Endodermal cell (in vitro differentiated cells): ENCODE results near the gene CORO2A. TPM values are rescaled to one million over a fixed set of nuclear protein-coding genes. Genes with fewer than 3 reads are reported as not detected.

Experiments used
- DNase-seq: peaks from one replicate; pipeline ENCODE4 v3.0.0-alpha.2; 2017
- H3K27ac ChIP-seq: 2 replicates; pipeline ENCODE4 v1.5.1; 2013; ENCODE audit warnings: mild to moderate bottlenecking, low read depth, low read length, moderate library complexity
- H3K27me3 ChIP-seq: 2 replicates; pipeline ENCODE4 v1.6.1; 2013; ENCODE audit warnings: mild to moderate bottlenecking, low read length, moderate library complexity; ENCODE audit not compliant: insufficient read depth, control insufficient read depth, poor library complexity, severe bottlenecking
- H3K36me3 ChIP-seq: 2 replicates; pipeline ENCODE4 v1.7.0; 2013; ENCODE audit warnings: mild to moderate bottlenecking, low read length, moderate library complexity; ENCODE audit not compliant: control insufficient read depth, insufficient read depth
- H3K4me1 ChIP-seq: one replicate; pipeline ENCODE4 v1.7.0; 2013; ENCODE audit warnings: low read length; ENCODE audit not compliant: control insufficient read depth, insufficient read depth
- H3K4me3 ChIP-seq: 2 replicates; pipeline ENCODE4 v1.5.1; 2013; ENCODE audit warnings: mild to moderate bottlenecking, low read length, moderate library complexity
- H3K9ac ChIP-seq: 2 replicates; pipeline ENCODE4 v1.6.1; 2013; ENCODE audit warnings: mild to moderate bottlenecking, low read length, moderate library complexity; ENCODE audit not compliant: poor library complexity, severe bottlenecking; ENCODE audit errors: extremely low read depth
- H3K9me3 ChIP-seq: 2 replicates; pipeline ENCODE4 v1.6.1; 2013; ENCODE audit warnings: mild to moderate bottlenecking, low read length, moderate library complexity; ENCODE audit not compliant: control insufficient read depth
- H3K27ac Mint-ChIP-seq: 2 replicates; pipeline ENCODE4 v1.8.0; 2020; ENCODE audit warnings: mixed read lengths
- H3K27me3 Mint-ChIP-seq: 2 replicates; pipeline ENCODE4 v1.8.0; 2021; ENCODE audit warnings: mild to moderate bottlenecking, mixed read lengths; ENCODE audit not compliant: insufficient read depth
- H3K36me3 Mint-ChIP-seq: 2 replicates; pipeline ENCODE4 v1.8.0; 2020; ENCODE audit warnings: low read depth, mixed read lengths
- H3K4me1 Mint-ChIP-seq: 2 replicates; pipeline ENCODE4 v1.8.0; 2020; ENCODE audit warnings: mixed read lengths
- H3K4me3 Mint-ChIP-seq: 2 replicates; pipeline ENCODE4 v1.8.0; 2020; ENCODE audit warnings: mild to moderate bottlenecking, moderate library complexity, mixed read lengths
- H3K9me3 Mint-ChIP-seq: 2 replicates; pipeline ENCODE4 v1.8.0; 2020; ENCODE audit warnings: mild to moderate bottlenecking, mixed read lengths
- WGBS, 2 experiments: methylation state at CpG; one replicate each; pipeline versions ENCODE4 v1.1.5 to v1.1.7; 2013; ENCODE audit warnings: missing lambda C conversion rate in 2 of 2, mixed read lengths in 1 of 2; ENCODE audit not compliant: insufficient coverage in 1 of 2, insufficient read length in 1 of 2; 5-methylcytosine and 5-hydroxymethylcytosine counted together
- total RNA-seq, 2 donors: library from RNA; stranded (reverse); fragmentation: NEBNext Ultra II Directional in 1 of 2; extraction: Animal tissue kit (Norgen Biotek cat#: 25700) in 1 of 2; gene quantifications; 2 replicates in 1 of 2; 3 replicates in 1 of 2; pipeline ENCODE4 v1.2.1, GENCODE V29; 2021
- TF ChIP-seq, protein P1 (sequence below): fragments of 200-600 bp; sonication (generic); conservative IDR thresholded peaks from 2 replicates; pipeline ENCODE4 v1.5.0; 2021; ENCODE audit warnings: antibody characterized with exemption, mild to moderate bottlenecking

CORO2A gene
- total RNA-seq, 2 donors from 2014 or later, result 21.0 to 22.8 TPM

DNA sequence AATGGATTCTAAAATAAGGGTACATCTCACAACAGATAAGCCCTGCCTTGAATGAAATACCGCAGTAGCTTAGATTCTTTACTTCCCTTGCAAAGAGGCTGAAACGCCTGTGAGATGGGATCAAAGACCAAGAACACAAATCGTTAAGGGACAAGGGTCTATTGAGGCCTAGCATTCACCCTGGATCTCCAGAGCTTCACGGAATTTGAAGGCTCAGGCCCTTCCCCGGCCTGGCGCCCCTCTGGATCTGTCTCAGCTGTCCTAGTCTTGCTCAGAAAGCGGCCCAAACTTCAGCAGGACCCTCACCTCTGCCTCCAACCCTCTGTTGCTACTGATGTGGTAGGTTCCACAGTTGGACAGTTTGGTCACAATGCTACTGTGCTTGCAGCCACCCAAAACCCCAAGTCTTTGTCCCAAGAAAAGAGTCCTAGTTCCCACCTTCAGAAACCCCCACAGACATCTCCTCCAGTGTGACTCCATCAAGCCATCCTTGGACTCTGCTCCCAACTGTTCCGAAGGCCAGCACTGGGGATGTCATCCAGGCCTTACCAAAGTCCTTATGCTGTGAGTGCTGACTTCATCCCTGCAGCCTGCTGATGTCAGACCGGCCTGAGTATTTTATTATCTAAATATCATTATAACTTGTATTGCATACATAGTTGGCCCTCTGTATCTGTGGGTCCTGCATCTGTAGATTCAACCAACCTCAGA, 9.4 kb downstream of the CORO2A start:
- Mint-ChIP-seq H3K36me3 (peaks cover 3% of the 10 kb centered on the region), H3K27me3 (no peaks in the 10 kb centered on the region), H3K27ac (peak overlapping the region; percentile 40), H3K9me3 (no peaks in the 10 kb centered on the region), H3K4me3 (no peak overlapping the region), H3K4me1 (peaks cover 25% of the 10 kb centered on the region)
- 90 to 93% methylated on average over 8 of the region's 9 CpGs for WGBS, 2 experiments
- Histone ChIP-seq H3K9me3 (no peaks in the 10 kb centered on the region), H3K27me3 (no peaks in the 10 kb centered on the region), H3K36me3 (no peaks in the 10 kb centered on the region), H3K9ac (no peak overlapping the region), H3K27ac (no peak overlapping the region), H3K4me3 (no peak overlapping the region), H3K4me1 (peaks cover 12% of the 10 kb centered on the region)
- DNase-seq, result no peak
- TF ChIP-seq, protein P1, sequence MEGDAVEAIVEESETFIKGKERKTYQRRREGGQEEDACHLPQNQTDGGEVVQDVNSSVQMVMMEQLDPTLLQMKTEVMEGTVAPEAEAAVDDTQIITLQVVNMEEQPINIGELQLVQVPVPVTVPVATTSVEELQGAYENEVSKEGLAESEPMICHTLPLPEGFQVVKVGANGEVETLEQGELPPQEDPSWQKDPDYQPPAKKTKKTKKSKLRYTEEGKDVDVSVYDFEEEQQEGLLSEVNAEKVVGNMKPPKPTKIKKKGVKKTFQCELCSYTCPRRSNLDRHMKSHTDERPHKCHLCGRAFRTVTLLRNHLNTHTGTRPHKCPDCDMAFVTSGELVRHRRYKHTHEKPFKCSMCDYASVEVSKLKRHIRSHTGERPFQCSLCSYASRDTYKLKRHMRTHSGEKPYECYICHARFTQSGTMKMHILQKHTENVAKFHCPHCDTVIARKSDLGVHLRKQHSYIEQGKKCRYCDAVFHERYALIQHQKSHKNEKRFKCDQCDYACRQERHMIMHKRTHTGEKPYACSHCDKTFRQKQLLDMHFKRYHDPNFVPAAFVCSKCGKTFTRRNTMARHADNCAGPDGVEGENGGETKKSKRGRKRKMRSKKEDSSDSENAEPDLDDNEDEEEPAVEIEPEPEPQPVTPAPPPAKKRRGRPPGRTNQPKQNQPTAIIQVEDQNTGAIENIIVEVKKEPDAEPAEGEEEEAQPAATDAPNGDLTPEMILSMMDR, result no peak

DNA sequence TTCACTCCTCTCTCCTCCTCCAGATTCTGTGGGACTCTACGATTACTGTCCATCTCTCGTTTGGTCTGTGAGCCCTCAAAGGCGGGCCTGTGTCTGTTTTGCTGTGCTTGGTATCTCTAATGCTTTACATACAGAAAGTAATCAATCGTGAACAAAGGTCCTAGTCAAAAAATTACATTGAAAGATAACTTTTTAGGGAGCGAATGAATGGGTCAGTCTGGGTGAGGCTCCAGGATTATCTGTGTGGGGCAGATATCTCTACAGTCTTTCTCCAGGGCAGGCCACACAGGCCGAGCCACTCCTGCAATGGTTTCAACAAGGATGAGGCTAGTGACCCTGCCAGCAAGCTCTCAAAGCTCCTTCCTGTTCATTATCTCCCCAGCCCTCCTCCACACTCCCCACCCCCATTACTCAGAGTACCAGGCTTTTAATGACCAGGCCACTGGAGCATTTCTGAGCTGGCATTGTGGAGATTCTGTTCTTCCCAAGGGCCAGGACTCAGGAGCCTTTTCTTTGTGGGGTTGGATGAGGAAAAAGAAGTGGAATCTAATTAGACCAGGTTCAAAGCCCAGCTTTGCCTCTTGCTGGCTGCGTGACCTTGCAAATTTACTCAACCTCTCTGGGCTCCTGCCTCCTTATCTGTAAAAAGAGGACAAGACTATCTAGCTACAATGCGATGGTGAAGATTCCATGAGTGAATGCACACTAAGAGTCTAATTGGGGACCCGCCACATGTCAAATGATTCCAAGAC, 10.2 kb downstream of the CORO2A start:
- Histone ChIP-seq H3K4me3 (no peak overlapping the region), H3K27ac (no peak overlapping the region), H3K4me1 (peaks cover 9% of the 10 kb centered on the region), H3K9ac (no peak overlapping the region), H3K36me3 (no peaks in the 10 kb centered on the region), H3K9me3 (no peaks in the 10 kb centered on the region), H3K27me3 (no peaks in the 10 kb centered on the region)
- Mint-ChIP-seq H3K27me3 (no peaks in the 10 kb centered on the region), H3K9me3 (no peaks in the 10 kb centered on the region), H3K36me3 (peaks cover 3% of the 10 kb centered on the region), H3K4me1 (peaks cover 17% of the 10 kb centered on the region), H3K4me3 (no peak overlapping the region), H3K27ac (peak overlapping the region; percentile 19)
- WGBS, 2 experiments, result 92% methylated on average over 8 to 9 of the region's 9 CpGs
- TF ChIP-seq, protein P1, result no peak
- no peak for DNase-seq

DNA sequence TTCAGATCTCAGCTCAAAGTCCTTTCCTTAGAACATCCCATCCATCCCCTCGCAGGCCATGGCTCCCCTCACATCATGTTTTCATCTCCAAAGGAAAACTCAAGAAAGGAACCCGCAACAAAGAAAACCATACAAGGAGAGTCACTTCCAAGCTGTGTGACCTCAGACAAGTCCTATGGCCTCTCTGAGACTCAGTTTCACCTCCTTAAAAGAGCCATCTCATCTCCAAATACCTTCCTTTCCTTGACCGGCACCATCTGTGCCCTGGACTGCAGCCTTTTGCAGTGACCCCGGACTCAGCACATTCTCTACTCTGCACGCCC, 10.7 kb downstream of the CORO2A start:
- H3K9ac ChIP-seq, result no peak overlapping the region
- Mint-ChIP-seq H3K9me3 (no peaks in the 10 kb centered on the region), H3K36me3 (peaks cover 3% of the 10 kb centered on the region), H3K4me1 (peaks cover 22% of the 10 kb centered on the region), H3K27me3 (no peaks in the 10 kb centered on the region), H3K4me3 (no peak overlapping the region), H3K27ac (peak overlapping the region; percentile 19)
- TF ChIP-seq, protein P1, result no peak
- H3K27me3 ChIP-seq, result no peaks in the 10 kb centered on the region
- H3K4me1 ChIP-seq, result peaks cover 13% of the 10 kb centered on the region
- H3K36me3 ChIP-seq, result no peaks in the 10 kb centered on the region
- H3K27ac ChIP-seq, result no peak overlapping the region
- no peak for DNase-seq
- H3K9me3 ChIP-seq, result no peaks in the 10 kb centered on the region
- 81 to 94% methylated on average over 4 to 5 of the region's 5 CpGs for WGBS, 2 experiments
- no peak overlapping the region for H3K4me3 ChIP-seq
